Aorta (tissue), 5 donors: ENCODE data around the gene CFAP107. TPM values are rescaled to one million over a fixed set of nuclear protein-coding genes. Genes with fewer than 3 reads are reported as not detected.
"Not testable (repeated sequence)": the region's sequence is repeated elsewhere in the genome, so short reads cannot be mapped to it uniquely, and the experiment has no call there.

Experiments
- ATAC-seq: fragments of 200-7000 bp; cut with Tn5 transposase; one replicate; pipeline ENCODE4 v1.9.1; 2022; ENCODE audit warnings: moderate library complexity; ENCODE audit not compliant: low FRiP score
- DNase-seq, 2 donors: peaks; one replicate each; pipeline ENCODE4 v3.0.0-alpha.2; 2020
- H3K27ac ChIP-seq, 2 donors: one replicate each; pipeline ENCODE4 v1.5.1; 2013; ENCODE audit warnings: low read length in 2 of 2, mild to moderate bottlenecking in 2 of 2, moderate library complexity in 2 of 2, control low read depth in 1 of 2, inconsistent platforms in 1 of 2, low read depth in 1 of 2
- H3K27me3 ChIP-seq, 2 donors: one replicate each; pipeline ENCODE4 v1.6.1; 2013; ENCODE audit warnings: control low read depth in 1 of 2, low read length in 1 of 2, mild to moderate bottlenecking in 1 of 2, moderate library complexity in 1 of 2; ENCODE audit not compliant: insufficient read depth in 2 of 2, control insufficient read depth in 1 of 2
- H3K36me3 ChIP-seq, 2 donors: one replicate each; pipeline ENCODE4 v1.6.1; 2013; ENCODE audit warnings: control low read depth in 1 of 2, low read length in 1 of 2, mild to moderate bottlenecking in 1 of 2; ENCODE audit not compliant: insufficient read depth in 2 of 2, control insufficient read depth in 1 of 2
- H3K4me1 ChIP-seq, 2 donors: one replicate each; pipeline ENCODE4 v1.6.1; 2013; ENCODE audit warnings: low read length in 2 of 2, control low read depth in 1 of 2, mild to moderate bottlenecking in 1 of 2, moderate library complexity in 1 of 2; ENCODE audit not compliant: insufficient read depth in 2 of 2, control insufficient read depth in 1 of 2
- H3K4me3 ChIP-seq, 2 donors: one replicate each; pipeline ENCODE4 v1.5.1; 2013; ENCODE audit warnings: low read length in 2 of 2, control low read depth in 1 of 2, mild to moderate bottlenecking in 1 of 2
- H3K9me3 ChIP-seq: one replicate; pipeline ENCODE4 v1.6.1; 2013; ENCODE audit warnings: mild to moderate bottlenecking, low read length; ENCODE audit not compliant: control insufficient read depth
- WGBS, 2 donors: extraction: QIAGEN DNeasy Blood & Tissue Kit; methylation state at CpG; one replicate each; pipeline ENCODE4 v1.1.7; 2013; 5-methylcytosine and 5-hydroxymethylcytosine counted together
- intact Hi-C, 2 donors: fragments of 100-400 bp; cut with DNase I; formaldehyde crosslinking; loops; one replicate each; pipeline versions ENCODE4 v1.14.2 to v1.15.0; 2022
- polyA plus RNA-seq, 2 donors: library from polyadenylated mRNA; stranded (reverse); fragments of 200-250 nt; gene quantifications; one replicate each; pipeline ENCODE4 v1.2.3, GENCODE V29; 2013
- total RNA-seq, 2 donors: library from RNA; stranded (reverse); fragmentation: NEBNext Ultra II Directional; extraction: Animal tissue kit (Norgen Biotek cat#: 25700); gene quantifications; one replicate each; pipeline ENCODE4 v1.2.1, GENCODE V29; 2021
- donor health status: healthy with polysubstance abuse.
- donor health status: Bipolar disorder and iron deficiency.
- donor health status: DM: no; HTN: no; CAD: no.
- donor health status: DM: no; HTN: no; CAD: no.
- donor health status: DM: yes; HTN: yes; CAD: no.

The CFAP107 gene
- total and polyA plus RNA-seq, 4 donors, result not detected

DNA sequence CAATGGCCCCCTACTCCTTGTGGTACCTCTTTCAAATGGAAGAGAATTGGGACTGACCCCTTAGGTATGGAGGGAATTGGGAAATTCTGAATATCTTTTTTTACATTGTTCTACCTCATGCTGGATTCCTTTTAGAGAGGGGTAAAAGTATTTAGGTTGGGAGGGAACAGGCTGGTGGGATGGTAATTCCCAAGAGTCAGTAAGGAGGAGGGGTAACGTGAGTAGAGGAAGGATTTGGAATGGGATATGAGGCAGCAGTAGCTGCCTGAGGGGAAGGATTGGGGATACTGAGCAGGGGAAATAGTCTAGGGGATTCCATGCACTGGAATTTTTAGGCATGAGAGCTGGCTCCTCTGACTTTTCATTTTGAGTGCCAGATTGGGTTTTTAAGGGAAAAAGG, 33.9 kb upstream of the CFAP107 start:
- Histone ChIP-seq H3K9me3 (no peaks in the 10 kb centered on the region), H3K4me3 (no peak overlapping the region), H3K4me1 (no peaks in the 10 kb centered on the region), H3K27me3 (no peaks in the 10 kb centered on the region), H3K27ac (no peak overlapping the region), H3K36me3 (no peaks in the 10 kb centered on the region)
- intact Hi-C loops, result no loop called here
- DNase-seq (no peak), ATAC-seq (no peak)
- 37 to 41% methylated on average over 1 of the region's 1 CpG for WGBS, 2 donors

DNA sequence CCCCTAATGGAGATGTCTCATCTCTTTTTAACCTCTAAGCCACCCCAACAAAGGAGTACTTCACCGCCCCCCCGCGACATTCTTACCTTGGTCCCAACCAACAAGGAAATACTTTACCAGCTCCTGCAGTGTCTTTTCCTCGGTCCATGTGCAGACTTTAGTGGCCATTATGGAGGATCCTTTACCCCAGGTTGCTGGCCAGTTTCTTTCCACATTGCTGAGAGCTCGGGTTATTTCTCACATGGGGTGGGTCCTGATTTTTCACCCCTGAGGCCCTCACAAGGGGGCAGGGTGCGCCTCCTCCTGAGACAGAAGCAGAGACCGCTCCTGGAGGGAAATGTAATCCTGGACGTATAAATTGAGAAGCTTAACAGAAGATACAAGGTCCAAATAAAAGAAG, 33.1 kb upstream of the CFAP107 start:
- DNase-seq (no peak), ATAC-seq (no peak)
- intact Hi-C loops, result no loop called here
- 88 to 89% methylated on average over 8 of the region's 8 CpGs for WGBS, 2 donors
- no peak overlapping the region for H3K4me3 ChIP-seq
- H3K36me3 ChIP-seq, result no peaks in the 10 kb centered on the region
- no peaks in the 10 kb centered on the region for H3K27me3 ChIP-seq
- no peaks in the 10 kb centered on the region for H3K4me1 ChIP-seq
- H3K9me3 ChIP-seq, result no peaks in the 10 kb centered on the region
- H3K27ac ChIP-seq, result no peak overlapping the region

DNA sequence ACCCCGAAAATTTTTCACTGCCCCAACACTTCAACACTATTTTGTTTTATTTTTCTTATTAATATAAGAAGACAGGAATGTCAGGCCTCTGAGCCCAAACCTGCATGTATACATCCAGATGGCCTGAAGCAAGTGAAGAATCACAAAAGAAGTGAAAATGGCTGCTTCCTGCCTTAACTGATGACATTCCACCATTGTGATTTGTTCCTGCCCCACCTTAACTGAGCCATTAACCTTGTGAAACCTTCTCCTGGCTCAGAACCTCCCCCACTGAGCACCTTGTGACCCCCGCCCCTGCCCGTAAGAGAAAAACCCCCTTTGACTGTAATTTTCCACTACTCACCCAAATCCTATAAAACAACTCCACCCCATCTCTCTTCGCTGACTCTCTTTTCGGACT, 32.3 kb upstream of the CFAP107 start:
- H3K27ac ChIP-seq, H3K4me3 ChIP-seq, H3K36me3 ChIP-seq, H3K4me1 ChIP-seq, DNase-seq, intact Hi-C loops, H3K9me3 ChIP-seq, H3K27me3 ChIP-seq, ATAC-seq: not testable (repeated sequence)
- WGBS, 2 donors, result 87 to 91% methylated on average over 5 of the region's 5 CpGs

DNA sequence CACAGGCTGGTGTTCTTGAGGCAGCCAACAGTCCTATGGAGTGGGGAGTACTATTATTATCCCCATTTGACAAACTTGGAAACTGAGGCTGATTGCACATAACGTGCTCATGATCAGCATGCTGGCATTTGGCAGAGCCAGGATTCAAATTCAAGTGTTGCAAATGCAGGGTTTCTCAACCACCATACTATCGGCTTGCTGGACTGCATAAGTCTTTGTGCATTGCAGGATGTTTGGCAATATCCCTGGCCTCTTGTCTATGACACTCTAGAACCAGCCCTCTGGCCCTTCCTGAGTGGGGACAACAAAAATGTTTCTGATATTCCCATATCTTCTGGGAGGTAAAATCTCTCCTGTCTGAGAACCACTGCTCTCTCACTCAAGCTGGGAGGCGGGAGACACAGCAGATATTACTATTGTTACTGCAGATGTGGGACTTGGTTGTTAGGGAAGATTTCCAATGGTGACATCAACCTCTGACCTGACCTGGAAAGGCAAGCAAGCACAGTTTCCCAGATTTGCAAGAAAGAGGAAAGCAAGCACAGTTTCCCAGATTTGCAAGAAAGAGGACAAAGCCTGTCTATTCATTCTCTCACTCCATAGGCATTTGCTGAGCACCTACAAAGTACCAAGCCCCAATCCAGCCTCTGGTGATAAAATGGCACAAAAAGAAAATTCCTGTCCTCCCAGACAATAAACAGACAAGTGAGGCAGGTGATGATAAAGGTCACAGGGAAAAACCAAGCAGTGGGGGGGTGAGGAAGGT, 31.1 kb upstream of the CFAP107 start:
- no peak overlapping the region for H3K27ac ChIP-seq
- no peaks in the 10 kb centered on the region for H3K4me1 ChIP-seq
- no peak for DNase-seq
- ATAC-seq, result no peak
- no peaks in the 10 kb centered on the region for H3K9me3 ChIP-seq
- H3K27me3 ChIP-seq, result no peaks in the 10 kb centered on the region
- intact Hi-C loops, result no loop called here
- no peaks in the 10 kb centered on the region for H3K36me3 ChIP-seq
- WGBS, 2 donors, result 73 to 85% methylated on average over 3 of the region's 3 CpGs
- H3K4me3 ChIP-seq, result no peak overlapping the region

DNA sequence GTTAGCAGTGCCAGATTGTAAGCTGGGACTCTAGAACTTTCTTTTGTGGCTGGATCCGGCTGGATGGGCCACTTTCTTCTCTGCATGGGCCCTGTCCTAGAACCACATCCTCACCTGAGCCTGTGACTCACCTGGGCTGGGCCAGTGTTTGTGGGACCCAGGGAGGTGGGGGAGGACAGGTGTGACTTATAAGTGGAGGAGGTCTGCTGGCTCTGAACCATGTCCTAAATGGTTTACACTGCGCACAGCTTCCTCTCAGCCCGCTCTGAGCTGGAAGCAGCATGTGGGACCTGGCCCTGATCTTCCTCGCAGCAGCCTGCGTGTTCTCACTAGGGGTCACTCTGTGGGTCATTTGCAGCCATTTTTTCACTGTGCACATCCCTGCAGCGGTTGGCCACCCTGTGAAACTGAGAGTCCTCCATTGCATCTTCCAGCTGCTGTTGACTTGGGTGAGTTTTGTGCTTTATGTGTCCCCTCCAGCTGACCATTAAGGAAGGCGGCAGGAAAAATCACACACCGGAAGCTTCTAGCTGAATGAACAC, 30.0 kb upstream of the CFAP107 start, which contains the start of gene AADACL3:
TSS of gene AADACL3 (plus strand) at position 215 of the 542 bp plus-strand sequence. CDS start at position 282, 67 bp downstream.
- WGBS, 2 donors, result 46 to 59% methylated on average over 8 of the region's 8 CpGs
- intact Hi-C loops, result no loop called here
- Histone ChIP-seq H3K4me1 (no peaks in the 10 kb centered on the region), H3K4me3 (no peak within 1 kb of the TSS), H3K36me3 (no peaks in the 10 kb centered on the region), H3K27me3 (no peaks in the 10 kb centered on the region), H3K27ac (no peak within 1 kb of the TSS), H3K9me3 (no peaks in the 10 kb centered on the region)
- DNase-seq (no peak), ATAC-seq (no peak)

DNA sequence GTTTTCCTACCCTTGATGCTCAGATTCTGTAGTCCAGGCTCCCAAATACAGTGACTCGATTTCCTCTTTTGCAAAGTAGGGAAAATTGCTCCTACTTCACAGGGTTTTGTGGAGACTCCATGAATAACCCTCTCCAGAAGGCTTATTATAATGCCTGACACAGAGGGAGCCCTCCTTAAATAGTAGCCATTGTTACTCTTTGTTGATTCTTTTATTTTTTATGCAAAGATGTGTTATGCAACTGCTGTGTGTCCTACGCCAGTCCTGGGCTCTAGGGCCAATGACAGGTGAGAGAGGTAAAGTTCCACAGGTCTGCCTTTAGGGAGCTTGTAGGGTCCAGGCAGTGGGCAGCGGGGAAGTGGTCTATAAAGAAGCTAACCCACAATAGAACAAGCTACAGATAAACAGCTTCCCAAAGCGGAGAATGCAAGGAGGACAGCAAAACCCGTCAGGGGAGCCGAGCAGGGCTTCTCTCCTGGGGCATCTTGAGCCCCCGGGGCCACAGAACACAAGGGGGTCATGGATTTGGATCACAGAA, 28.6 kb upstream of the CFAP107 start:
- Histone ChIP-seq H3K4me3 (no peak overlapping the region), H3K36me3 (no peaks in the 10 kb centered on the region), H3K4me1 (no peaks in the 10 kb centered on the region), H3K9me3 (no peaks in the 10 kb centered on the region), H3K27ac (no peak overlapping the region), H3K27me3 (no peaks in the 10 kb centered on the region)
- DNase-seq (no peak), ATAC-seq (no peak)
- 67 to 70% methylated on average over 7 of the region's 7 CpGs for WGBS, 2 donors
- intact Hi-C loops, result no loop called here

DNA sequence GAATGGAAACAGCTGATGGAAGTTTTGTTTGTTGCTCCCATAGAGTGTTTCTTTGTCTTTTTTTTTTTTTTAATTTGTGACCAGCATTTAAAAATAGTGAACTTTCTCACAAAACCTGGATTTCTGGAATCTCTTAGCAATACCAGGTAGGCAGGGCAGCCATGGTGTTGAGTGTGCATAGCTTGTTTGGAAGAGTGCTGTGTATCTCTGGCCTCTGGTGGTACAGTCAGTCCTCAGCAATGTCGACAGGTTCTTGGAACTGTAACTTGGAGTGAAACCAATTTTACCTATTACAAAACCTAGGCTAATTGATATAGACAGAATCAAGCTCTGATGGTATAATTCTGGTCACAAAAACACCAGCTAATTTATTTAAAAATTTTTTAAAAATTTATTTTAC, 23.4 kb upstream of the CFAP107 start:
- 82 to 93% methylated on average over 1 of the region's 1 CpG for WGBS, 2 donors
- H3K27me3 ChIP-seq, result no peaks in the 10 kb centered on the region
- H3K4me1 ChIP-seq, result no peaks in the 10 kb centered on the region
- intact Hi-C loops, result no loop called here
- DNase-seq, result no peak
- H3K27ac ChIP-seq, result no peak overlapping the region
- H3K4me3 ChIP-seq, result no peak overlapping the region
- no peaks in the 10 kb centered on the region for H3K36me3 ChIP-seq
- no peak for ATAC-seq
- peaks cover 4% of the 10 kb centered on the region for H3K9me3 ChIP-seq

DNA sequence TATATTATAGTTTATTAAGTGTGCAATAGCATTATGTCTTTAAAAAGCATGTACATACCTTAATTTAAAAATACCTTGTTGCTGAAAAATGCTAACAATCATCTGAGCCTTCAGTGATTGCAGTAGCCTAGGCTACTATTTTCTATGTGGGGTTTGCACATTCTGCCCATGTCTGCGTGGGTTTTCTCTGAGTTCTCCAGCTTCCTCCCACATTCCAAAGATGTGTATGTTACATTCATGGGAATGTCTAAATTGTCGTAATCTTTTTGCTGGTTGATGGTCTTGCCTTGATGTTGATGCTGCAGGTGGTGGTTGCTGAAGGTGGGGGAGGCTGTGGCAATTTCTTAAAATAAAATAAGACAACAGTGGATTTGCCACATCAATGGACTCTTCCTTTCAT, 17.6 kb upstream of the CFAP107 start:
- peaks cover 7% of the 10 kb centered on the region for H3K9me3 ChIP-seq
- intact Hi-C loops, result no loop called here
- DNase-seq (no peak), ATAC-seq (no peak)
- no peaks in the 10 kb centered on the region for H3K27me3 ChIP-seq
- no peaks in the 10 kb centered on the region for H3K36me3 ChIP-seq
- no peak overlapping the region for H3K27ac ChIP-seq
- WGBS, 2 donors, result 78 to 84% methylated on average over 2 of the region's 2 CpGs
- no peaks in the 10 kb centered on the region for H3K4me1 ChIP-seq
- no peak overlapping the region for H3K4me3 ChIP-seq

DNA sequence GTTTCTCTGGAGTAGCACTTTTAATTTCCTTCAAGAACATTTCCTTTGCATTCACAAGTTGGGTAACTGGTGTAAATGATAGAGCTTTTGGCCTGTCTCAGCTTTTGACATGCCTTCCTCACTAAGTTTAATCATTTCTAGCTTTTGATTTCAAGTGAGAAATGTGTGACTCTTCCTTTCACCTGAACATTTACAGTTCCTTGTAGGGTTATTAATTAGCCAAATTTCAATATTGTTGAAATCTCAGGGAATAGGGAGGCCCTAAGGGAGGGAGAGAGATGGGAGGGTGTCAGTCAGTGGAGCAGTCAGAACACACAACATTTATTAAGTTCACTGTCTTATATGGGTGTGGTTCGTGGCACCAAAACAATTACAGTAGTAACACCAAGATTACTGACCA, 15.8 kb upstream of the CFAP107 start:
- 85 to 94% methylated on average over 1 of the region's 1 CpG for WGBS, 2 donors
- intact Hi-C loops, result no loop called here
- H3K4me3 ChIP-seq, result no peak overlapping the region
- H3K36me3 ChIP-seq, result no peaks in the 10 kb centered on the region
- H3K4me1 ChIP-seq, result no peaks in the 10 kb centered on the region
- no peak overlapping the region for H3K27ac ChIP-seq
- no peak for DNase-seq
- H3K9me3 ChIP-seq, result peaks cover 8% of the 10 kb centered on the region
- no peaks in the 10 kb centered on the region for H3K27me3 ChIP-seq
- ATAC-seq, result no peak
